Stimulated activated CD4-positive, alpha-beta T cell treated with anti-CD3 and anti-CD28 coated beads, Interleukin-4, amount 100 ng/mL, for 24 hours (primary cell): ENCODE measurements around the gene TDP2.
"Not testable (repeated sequence)": the region's sequence is repeated elsewhere in the genome, so short reads cannot be mapped to it uniquely, and the experiment has no call there.

Experiments used
- DNase-seq: peaks from one replicate; pipeline ENCODE4 v3.0.0-alpha.2; 2020

The TDP2 gene

DNA sequence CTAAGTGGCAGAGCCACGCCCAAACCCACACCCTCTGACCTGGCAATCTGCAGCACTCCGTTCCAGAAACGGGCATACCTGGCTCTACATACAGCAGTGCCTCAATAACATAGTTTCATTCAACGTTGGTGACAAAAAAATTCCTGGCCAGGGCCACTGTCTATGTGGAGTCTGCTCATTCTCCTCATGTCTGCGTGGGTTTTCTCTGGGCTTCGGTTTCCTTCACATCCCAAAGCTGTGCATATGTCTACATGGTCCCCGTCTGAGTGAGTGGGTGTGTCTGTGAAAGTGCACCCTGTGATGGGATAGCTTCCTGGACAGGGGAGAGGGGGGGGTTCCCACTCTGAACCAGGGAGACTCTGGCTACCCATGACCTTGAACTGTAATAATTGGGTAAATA is 22.8 kb downstream of the TDP2 start:
- DNase-seq = no peak

DNA sequence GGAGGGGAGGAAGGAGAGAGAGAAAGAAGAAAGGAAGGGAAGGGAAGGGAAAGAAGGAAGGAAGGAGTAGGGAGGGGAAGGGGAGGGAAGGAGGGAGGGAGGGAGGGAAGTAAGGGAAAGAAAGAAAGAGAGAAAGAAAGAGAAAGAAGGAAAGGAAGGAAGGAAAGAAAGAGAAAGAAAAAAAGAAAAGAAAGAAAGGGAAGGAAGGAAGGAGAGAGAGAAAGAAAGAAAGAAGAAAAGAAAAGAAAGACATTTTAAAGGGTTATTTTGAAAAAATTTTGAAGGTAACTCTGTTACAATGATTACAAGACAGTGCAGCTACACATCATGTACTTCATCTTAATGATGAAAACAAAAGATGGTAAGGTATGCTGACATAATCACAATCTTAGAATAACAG is 24.6 kb downstream of the TDP2 start:
- no peak for DNase-seq

DNA sequence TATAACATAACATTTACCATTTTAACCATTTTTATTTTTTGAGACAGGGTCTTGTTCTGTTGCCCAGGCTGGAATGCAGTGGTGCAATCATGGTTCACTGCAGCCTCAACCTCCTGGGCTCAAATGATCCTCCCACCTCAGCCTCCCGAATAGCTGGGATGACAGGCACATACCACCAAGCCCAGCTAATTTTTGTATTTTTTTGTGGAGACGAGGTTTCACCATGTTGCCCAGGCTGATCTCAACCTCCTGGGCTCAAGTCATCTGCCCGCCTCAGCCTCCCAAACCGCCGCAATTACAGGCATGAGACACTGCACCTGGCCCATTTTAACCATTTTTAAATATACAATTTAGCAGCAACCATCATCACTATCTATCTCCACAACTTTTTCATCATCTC is 26.1 kb downstream of the TDP2 start:
- not testable (repeated sequence) for DNase-seq

DNA sequence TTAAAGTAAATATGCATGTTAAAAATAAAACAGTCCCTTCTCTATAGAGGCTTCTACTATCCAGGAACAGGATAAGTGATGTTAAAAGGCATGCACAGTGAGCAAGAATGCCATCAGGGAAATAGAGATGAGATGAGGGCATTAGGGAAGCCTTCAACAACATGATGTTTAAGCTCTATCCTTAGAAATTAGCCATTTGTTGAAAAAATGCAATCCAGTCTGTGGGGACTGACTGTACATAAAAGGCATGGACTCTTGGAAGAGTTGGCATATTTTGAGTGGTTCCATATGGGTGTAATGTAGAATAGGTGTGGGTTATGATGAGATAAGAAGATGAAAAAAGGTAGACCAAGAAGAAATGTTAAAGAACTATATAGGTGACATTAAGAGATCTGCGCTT is 26.5 kb downstream of the TDP2 start:
- no peak for DNase-seq

DNA sequence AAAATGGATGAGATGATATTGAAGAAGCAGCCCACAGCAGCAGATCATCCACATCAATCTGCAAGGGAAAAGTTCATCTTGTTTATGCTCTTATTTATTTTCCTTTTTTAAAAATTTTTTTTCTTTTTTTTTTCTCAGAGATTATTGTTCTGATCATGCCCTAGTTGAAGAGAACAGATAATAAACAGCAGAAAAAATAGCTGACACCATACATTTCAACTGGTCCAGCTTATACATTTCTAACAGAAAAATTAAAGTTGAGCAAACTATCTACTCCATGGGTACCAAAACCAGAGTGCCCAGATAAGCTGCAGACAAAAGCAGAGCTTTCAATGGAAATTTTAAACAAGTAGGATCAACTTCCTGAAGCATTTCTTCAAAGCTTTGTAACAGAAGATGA is 30.0 kb downstream of the TDP2 start:
- no peak for DNase-seq

DNA sequence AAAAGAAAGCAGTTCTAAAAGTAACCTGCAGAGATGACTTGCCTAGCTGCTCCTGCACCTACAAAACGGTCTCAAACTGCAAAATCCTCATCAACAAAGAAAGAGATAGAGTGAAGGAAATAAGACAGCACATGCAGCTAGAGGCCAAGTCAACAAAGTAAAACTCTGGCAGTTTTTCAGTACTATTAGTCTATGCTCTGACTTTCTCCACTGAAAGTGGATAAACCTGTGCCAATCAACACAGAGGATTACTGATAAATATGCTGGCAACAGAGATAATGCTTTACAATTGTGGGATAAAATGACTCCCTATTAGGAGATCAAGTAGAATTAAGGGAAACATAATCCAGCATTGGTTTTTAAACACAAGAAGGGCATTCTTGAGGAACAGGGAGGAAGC is 34.1 kb downstream of the TDP2 start:
- no peak for DNase-seq

DNA sequence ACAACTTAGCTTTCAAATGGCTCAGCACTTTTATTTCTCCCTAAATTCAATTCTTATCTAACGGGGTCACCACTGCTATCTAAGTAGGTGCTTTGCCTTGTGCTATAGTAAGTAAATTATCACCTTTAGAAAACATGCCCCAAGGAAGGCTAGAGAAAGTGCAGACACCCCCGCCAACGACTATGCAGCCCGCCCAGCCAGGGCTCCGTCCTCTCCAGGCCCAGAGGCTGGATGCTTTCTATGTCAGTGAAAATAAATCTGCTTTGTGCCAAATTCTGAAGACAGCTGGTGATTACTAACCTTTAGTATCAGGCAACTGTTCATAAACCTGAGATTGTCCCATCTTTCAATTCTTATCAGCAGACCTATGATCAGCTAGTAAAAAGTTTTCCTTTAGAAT is 35.0 kb downstream of the TDP2 start:
- DNase-seq = no peak

DNA sequence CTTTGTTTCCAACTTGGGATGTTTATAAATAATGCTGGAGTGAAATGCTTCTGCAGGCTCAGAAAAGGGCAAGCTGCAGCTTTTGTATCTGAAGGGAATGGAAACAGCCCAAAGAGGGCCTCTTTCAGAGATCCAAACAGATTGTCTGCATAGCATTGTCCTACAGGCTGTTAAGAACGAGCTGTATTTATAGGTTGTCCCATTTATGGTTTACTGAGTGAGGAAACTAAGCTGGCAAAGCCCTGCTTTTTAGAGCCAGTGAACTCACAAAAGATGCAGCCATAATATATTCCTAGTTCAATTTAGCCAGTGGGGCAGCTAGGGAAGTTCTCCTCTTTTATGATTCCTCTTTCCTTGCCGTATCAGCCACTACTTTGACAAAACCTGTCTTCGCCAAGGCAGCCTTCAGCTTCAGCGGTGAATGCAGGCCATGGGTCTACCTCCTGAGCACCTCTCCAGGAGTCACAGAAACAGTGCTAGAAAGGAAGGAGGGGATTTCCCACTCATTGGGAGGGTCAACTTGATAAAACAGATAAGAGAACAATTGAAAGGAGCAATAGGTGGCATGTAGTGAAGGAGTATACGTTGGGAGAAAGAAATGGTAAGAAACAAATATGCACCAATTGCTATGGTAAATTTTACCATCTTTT is 35.7 kb downstream of the TDP2 start:
- DNase-seq = no peak

DNA sequence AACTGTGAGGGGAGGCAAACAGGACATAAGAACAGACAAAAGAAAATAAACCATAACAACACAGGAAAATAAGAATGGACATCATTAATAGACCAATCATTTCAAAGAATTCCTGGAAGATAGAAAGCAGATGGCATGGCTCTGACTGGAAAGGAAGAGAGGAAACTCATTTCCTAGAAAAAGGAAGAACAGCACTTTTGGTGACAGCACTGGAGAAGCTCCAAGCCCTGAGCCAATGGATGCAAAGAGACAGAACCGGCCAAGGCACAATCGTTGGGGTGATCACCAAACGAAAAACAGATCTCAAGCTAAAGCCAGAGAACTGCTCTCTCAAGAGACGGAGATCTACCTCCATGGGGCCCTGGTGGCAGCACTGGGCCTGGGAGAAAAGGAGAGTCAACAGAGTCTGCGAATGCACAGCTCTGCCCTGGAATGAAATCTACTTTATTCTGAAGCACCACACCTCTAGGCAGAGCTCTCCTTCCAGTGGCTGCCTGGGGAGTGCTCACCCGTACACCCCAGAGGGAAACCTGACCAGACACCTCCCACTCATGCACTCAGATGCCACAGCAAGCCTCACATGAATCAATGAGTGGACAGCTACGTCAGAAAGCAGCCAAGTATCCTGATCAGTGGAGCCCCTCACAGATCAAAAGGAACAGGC is 44.9 kb downstream of the TDP2 start:
- no peak for DNase-seq

DNA sequence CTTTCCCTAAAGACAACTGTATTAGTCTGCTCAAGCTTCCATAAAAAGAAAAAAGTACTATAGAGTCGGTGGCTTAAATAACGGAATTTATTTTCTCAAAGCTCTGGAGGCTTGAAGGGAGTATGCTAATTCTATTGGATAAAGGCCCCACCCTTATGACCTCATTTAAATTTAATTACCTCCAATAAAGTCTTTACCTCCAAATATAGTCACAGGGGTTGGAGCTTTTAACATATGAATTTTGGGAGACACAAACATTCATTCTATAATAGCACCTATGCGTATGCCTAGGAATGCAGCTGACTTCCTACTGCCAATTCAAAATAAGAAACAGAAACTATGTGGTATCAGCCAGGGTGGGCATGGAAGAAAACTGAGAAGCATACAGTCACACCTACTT is 46.1 kb downstream of the TDP2 start:
- no peak for DNase-seq

DNA sequence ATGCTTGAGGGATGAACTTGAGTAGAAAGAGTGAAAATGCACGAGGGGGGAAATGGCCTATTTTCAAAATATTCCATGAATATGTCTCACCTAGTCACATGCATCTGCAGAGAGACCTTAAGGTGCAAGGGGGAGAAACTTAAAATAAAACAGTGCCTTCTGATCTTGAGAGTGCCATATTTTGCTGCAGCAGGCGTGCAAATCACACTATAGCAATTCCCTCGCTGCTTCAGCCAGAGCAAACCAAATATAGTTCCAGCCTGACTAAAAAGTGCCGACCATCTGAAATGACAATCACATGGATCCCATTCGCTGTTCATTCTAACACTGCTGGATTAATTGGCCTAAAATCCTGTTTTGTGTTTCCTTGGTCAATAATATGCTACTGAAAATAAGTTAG is 47.0 kb downstream of the TDP2 start:
- DNase-seq = no peak

DNA sequence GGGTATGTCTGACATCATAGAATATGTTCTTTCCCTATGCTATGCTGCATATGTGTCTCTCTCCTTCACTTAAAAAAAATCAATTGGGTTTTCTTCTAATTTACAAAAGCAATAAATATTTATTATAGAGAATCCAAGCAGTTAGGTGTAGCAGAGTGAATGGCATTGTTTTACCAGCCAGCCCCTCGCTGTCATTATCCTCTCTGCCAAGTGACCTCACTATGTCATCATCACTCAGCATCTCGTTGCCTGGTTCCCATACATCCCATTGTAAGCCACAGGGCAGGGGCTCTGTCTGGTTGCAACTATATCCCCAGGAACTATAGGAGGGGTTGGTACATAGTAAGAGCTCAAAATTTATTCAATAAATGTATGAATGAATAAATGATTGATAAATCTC is 52.1 kb downstream of the TDP2 start:
- no peak for DNase-seq

DNA sequence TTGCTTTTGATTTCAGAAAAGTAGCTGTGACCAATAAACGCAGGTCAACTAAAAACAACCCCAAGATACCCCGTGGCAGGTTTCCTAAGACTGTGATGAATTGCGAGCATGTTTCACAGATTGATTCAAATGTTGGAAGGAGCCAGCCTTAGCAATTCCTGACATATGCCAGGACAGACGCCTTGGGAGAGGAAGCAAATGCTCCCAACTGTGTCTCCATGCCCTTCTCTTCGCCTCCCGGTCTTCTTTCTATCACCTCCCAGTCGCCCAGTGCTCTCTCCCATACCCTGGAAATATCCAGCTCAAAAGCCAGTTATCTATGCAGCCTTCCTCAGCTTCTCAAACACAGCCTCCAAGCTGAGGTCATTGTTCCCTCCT is 52.7 kb downstream of the TDP2 start:
- DNase-seq = no peak

DNA sequence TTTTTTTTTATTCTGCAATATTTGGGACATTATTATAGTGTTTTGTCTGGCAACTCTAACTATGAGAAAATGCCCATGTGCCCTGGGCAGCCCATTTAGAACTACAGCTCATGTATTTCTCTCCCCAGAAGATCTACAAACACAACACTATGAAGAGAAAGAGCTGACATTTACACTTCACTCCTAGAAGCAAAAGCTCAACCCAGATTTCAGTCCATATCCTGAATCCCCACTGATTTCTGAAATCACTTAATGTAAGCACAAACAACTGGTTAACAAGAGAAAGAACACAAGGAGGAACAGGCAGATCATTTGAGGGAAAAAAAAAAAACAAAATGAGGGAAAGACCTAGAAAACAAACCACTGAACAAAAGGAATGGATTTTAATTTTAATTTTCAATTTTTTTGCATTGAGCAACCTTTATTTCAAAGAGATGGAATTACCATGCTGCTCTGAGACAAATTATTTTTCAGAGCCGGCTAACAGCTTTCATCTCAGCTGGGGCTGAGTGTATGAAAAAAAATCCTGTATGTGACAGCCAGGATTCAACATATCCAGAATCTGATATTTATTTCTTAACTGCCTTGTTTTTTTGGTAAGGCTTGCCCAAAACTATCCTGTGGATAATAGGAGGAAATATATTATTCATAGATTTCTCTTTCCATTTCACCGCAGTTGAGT is 53.2 kb downstream of the TDP2 start:
- DNase-seq = no peak

DNA sequence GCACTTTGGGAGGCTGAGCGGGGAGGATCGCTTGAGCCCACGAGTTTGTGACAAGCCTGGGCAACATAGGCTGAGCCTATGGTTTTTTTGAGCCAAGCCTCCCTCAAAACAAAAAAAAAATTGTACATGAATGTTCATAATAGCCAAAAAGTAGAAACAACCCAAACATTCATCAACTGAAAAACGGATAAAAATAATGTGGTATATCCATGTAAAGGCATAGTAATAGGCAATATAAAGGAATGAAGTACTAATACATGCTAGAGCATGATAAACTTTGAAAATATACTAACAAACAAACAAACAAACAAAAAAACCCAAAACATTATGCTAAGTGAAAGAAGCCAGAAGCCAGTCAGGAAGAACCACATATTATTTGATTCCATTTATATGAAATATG is 56.0 kb downstream of the TDP2 start:
- DNase-seq = no peak

DNA sequence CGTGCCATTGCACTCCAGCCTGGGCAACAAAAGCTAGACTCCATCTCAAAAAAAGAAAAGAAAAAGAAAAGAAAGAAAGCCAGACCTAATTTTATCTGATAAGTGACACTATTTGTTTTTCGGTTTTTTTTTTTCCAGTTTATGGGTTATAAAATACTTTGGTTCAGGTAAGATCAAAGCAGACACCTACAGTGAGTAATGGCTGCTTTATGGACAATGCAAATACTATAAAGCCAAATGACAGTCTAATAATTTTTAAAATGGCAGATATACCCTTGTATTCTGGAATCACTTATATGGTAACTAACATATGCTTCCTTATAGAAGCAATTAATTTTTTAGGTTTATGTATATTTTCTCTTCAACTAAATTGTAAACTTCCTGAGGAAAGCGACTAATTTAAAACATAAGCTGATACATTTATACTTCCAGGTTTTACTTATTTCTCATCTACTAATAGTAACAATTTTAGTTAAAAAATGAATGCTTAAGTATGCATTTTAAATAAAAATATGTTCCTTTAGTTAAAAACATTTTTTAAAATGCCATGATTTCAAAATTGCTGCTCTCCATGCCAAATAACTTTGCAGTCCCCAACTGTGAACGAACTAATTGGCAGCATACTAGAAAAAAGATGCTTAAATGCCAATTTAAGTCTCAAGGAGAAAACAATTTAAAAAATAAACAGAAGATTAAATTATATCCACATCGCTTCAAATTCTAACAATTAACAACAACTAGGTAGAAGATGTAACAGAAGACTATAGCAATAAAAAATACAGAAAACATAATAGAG is 59.2 kb downstream of the TDP2 start:
- no peak for DNase-seq

DNA sequence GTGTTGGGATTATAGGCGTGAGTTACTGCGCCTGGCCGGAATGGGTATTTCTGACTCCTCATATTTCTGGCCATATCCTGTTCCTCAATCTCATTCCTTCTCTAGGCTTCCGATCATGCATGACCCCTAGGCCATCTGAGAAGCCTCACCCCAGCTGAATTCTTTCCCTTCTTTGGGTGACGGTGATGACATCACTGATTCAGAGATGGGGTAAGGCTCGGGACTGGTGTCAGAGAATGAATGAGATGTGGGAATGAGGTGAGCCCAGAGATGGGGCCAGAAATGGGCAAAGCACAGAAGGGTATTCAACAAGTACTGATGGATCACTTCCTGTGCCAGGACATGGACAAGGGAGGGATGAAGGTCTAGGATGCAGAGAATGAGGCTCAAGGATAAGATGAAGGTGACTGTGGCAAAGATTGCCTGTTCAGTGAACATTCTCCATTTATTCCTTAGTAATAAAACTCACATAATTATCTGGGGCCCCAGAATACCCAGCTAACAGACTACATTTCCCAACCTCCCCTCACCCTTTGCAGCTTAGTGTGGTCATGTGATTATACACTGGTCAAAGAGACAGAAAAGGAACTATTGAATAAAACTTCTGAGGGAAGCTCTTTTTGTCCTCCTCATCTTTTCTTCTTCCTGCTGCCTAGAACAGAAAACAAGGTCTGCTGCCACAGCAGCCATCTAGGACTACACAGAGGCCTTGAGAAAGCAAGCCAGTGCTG is 60.3 kb downstream of the TDP2 start:
- DNase-seq = no peak

DNA sequence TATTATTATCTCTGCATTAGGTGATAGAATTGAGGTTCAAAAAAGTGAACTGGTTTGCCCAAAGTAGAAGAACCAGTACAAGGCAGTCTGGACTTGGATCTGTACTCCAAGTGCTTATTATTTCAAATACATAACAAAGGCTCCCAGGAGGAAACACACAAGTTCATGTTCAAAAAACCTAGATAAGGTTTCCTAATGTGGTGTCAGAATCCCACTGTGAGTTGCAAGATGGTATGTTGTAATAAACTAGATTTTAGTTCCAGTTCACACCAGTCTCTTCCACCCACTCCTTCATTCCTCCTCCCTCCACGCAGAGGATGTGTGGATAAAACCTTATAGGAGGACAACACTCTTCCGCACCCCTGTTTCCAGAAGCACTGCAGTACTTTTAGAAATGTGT is 63.5 kb downstream of the TDP2 start:
- no peak for DNase-seq

DNA sequence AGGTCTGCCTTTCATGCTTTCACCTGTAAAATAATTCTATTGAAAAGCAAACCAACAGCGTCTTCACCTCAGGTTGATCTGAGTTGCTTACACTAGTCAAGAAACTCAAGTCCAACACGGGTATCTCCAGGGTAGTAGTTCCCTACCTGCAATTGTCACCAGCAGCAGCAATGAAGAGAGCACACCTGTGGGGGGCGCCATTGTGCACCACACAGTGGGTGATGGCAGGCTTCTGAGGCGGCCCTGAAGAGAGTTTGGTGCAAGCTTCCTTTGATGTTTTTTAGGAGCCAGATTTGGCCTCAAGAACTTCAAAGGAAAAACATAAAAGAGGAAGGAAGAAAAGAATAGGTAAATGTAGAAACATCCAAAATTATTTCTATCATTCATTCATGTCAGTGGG is 65.8 kb downstream of the TDP2 start:
- DNase-seq = no peak
